HepG2 (cell line): ENCODE results near the gene ABCG2. TPM values are rescaled to one million over a fixed set of nuclear protein-coding genes. Genes with fewer than 3 reads are reported as not detected.

Source experiments
- CBX1 ChIP-seq: IDR thresholded peaks from one replicate; pipeline ENCODE4 v1.6.1; 2016; ENCODE audit warnings: antibody characterized with exemption, low read depth
- CHD4 ChIP-seq: fragments of 200-600 bp; sonication (generic); IDR thresholded peaks from 2 replicates; pipeline ENCODE4 v1.7.0; 2017; ENCODE audit warnings: mild to moderate bottlenecking, low read length, borderline replicate concordance
- ETV6 ChIP-seq: sonication (generic); formaldehyde crosslinking; conservative IDR thresholded peaks from 2 replicates; pipeline ENCODE4 v1.4.0; 2020; ENCODE audit warnings: missing genetic modification reagents
- GABPA ChIP-seq, 2 experiments: IDR thresholded peaks; 2 replicates each; pipeline ENCODE4 v1.6.1; 2011 to 2016; ENCODE audit warnings: low read depth in 2 of 2, low read length in 1 of 2, missing biosample characterization in 1 of 2, missing genetic modification characterization in 1 of 2
- IRF9 ChIP-seq: sonication (generic); formaldehyde crosslinking; IDR thresholded peaks from 2 replicates; pipeline ENCODE4 v1.8.0; 2022; ENCODE audit warnings: missing genetic modification reagents, mild to moderate bottlenecking, borderline replicate concordance
- MXD4 ChIP-seq: IDR thresholded peaks from 2 replicates; pipeline ENCODE4 v1.6.1; 2016; ENCODE audit warnings: mild to moderate bottlenecking, missing biosample characterization, missing genetic modification reagents
- NFE2 ChIP-seq: sonication (generic); formaldehyde crosslinking; IDR thresholded peaks from 2 replicates; pipeline ENCODE4 v1.4.0; 2020; ENCODE audit warnings: missing genetic modification reagents
- NR2F6 ChIP-seq, 2 experiments: IDR thresholded peaks; 2 replicates each; pipeline ENCODE4 v1.6.1; 2016; ENCODE audit warnings: antibody characterized with exemption in 1 of 2, mild to moderate bottlenecking in 1 of 2
- SNAI1 ChIP-seq: sonication (generic); formaldehyde crosslinking; IDR thresholded peaks from 2 replicates; pipeline ENCODE4 v1.5.0; 2020; ENCODE audit warnings: mild to moderate bottlenecking, missing genetic modification reagents, borderline replicate concordance
- ZBTB33 ChIP-seq: sonication (generic); formaldehyde crosslinking; IDR thresholded peaks from 2 replicates; pipeline ENCODE4 v1.4.0; 2020; ENCODE audit warnings: missing genetic modification reagents
- ZMYM2 ChIP-seq: sonication (generic); formaldehyde crosslinking; IDR thresholded peaks from 2 replicates; pipeline ENCODE4 v1.8.0; 2022; ENCODE audit warnings: mild to moderate bottlenecking, missing genetic modification reagents
- ZNF503 ChIP-seq: sonication (generic); formaldehyde crosslinking; IDR thresholded peaks from 2 replicates; pipeline ENCODE4 v1.4.0; 2020; ENCODE audit warnings: missing genetic modification reagents
- ZNF672 ChIP-seq: sonication (generic); formaldehyde crosslinking; IDR thresholded peaks from 2 replicates; pipeline ENCODE4 v1.8.1; 2022; ENCODE audit warnings: missing genetic modification reagents
- ZNF776 ChIP-seq: sonication (generic); formaldehyde crosslinking; IDR thresholded peaks from 2 replicates; pipeline ENCODE4 v1.4.0; 2020; ENCODE audit warnings: mild to moderate bottlenecking, missing genetic modification reagents
- ZNF878 ChIP-seq: sonication (generic); formaldehyde crosslinking; IDR thresholded peaks from 2 replicates; pipeline ENCODE4 v1.8.1; 2023; ENCODE audit warnings: mild to moderate bottlenecking, missing genetic modification reagents, moderate library complexity
- ZSCAN12 ChIP-seq: sonication (generic); formaldehyde crosslinking; IDR thresholded peaks from 2 replicates; pipeline ENCODE4 v1.9.0; 2021; ENCODE audit warnings: mild to moderate bottlenecking, missing genetic modification reagents
- polyA plus RNA-seq, 8 experiments: library from polyadenylated mRNA; depleted of rRNA in 3 of 8; stranded (reverse) in 7 of 8; unstranded in 1 of 8; fragments of >200 nt; fragmentation: Illumina TruSeq in 4 of 8; extraction: Trizol in 4 of 8; gene quantifications; 2 replicates each; pipeline versions ENCODE4 v1.2.1 to v1.2.3, GENCODE V29; 2011 to 2016; ENCODE audit warnings: low read depth in 4 of 8, missing spikeins in 1 of 8, mixed read lengths in 1 of 8; ENCODE audit not compliant: insufficient read depth in 1 of 8
- total RNA-seq, 5 experiments: library from RNA; depleted of rRNA; stranded (reverse); fragments of >200 nt; fragmentation: Illumina TruSeq; extraction: Trizol; gene quantifications; 2 replicates each; pipeline ENCODE4 v1.2.3, GENCODE V29; 2016; ENCODE audit warnings: low read depth in 1 of 5
- TF ChIP-seq, protein P1 (sequence below): sonication (generic); formaldehyde crosslinking; IDR thresholded peaks from 2 replicates; pipeline ENCODE4 v1.9.0; 2022; ENCODE audit warnings: low read depth, missing genetic modification reagents
- TF ChIP-seq, protein P2 (sequence below): sonication (generic); formaldehyde crosslinking; IDR thresholded peaks from 2 replicates; pipeline ENCODE4 v1.4.0; 2020; ENCODE audit warnings: missing genetic modification reagents
- TF ChIP-seq, protein P3 (sequence below): sonication (generic); formaldehyde crosslinking; IDR thresholded peaks from 2 replicates; pipeline ENCODE4 v1.5.0; 2020; ENCODE audit warnings: mild to moderate bottlenecking, missing genetic modification reagents

The ABCG2 gene
- total and polyA plus RNA-seq, 2 of the 13 experiments (the other 11 are each of a cell fraction or from before 2014, with no cell fraction given), result 10.0 to 15.7 TPM

DNA sequence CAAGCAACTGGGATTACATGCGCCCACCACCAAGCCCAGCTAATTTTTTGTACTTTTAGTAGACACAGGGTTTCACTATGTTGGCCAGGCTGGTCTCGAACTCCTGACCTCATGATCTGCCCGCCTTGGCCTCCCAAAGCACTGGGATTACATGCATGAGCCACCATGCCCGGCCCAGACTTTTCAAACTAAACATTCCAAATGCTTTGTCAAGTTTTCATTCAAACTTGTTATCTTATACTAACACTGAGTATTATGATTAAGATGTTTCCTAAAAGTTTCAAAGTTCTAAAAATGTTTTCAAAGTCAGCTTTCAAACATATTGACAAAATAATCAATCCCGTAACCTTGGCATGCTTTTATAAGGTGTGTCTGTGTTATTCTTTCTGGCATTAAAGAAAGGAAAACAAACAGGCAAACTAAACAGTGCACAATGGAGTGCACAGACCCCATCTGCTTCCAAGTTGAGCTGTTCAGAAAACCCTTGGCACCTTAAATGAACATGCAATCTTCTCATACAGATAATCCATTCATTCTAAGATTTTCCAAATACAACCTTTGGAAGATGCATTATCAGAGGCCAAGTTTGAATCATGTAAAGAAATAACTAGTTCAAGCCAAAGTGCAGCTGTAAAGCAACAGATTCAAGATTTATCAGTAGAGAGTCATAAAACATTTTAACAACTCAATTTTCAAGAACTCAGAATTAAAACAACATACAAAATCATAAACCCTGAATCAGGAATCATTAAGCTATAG, 49.1 kb downstream of the ABCG2 start (continued):
- TF ChIP-seq, protein P1, sequence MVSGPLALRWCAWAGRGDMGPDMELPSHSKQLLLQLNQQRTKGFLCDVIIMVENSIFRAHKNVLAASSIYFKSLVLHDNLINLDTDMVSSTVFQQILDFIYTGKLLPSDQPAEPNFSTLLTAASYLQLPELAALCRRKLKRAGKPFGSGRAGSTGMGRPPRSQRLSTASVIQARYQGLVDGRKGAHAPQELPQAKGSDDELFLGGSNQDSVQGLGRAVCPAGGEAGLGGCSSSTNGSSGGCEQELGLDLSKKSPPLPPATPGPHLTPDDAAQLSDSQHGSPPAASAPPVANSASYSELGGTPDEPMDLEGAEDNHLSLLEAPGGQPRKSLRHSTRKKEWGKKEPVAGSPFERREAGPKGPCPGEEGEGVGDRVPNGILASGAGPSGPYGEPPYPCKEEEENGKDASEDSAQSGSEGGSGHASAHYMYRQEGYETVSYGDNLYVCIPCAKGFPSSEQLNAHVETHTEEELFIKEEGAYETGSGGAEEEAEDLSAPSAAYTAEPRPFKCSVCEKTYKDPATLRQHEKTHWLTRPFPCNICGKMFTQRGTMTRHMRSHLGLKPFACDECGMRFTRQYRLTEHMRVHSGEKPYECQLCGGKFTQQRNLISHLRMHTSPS (CRISPR knock-in tag), result no peak
- TF ChIP-seq, protein P2, sequence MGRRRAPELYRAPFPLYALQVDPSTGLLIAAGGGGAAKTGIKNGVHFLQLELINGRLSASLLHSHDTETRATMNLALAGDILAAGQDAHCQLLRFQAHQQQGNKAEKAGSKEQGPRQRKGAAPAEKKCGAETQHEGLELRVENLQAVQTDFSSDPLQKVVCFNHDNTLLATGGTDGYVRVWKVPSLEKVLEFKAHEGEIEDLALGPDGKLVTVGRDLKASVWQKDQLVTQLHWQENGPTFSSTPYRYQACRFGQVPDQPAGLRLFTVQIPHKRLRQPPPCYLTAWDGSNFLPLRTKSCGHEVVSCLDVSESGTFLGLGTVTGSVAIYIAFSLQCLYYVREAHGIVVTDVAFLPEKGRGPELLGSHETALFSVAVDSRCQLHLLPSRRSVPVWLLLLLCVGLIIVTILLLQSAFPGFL (CRISPR knock-in tag), result no peak
- no peak for TF ChIP-seq ZNF776 (CRISPR knock-in tag)
- no peak for TF ChIP-seq ETV6 (CRISPR knock-in tag)
- TF ChIP-seq, protein P3, sequence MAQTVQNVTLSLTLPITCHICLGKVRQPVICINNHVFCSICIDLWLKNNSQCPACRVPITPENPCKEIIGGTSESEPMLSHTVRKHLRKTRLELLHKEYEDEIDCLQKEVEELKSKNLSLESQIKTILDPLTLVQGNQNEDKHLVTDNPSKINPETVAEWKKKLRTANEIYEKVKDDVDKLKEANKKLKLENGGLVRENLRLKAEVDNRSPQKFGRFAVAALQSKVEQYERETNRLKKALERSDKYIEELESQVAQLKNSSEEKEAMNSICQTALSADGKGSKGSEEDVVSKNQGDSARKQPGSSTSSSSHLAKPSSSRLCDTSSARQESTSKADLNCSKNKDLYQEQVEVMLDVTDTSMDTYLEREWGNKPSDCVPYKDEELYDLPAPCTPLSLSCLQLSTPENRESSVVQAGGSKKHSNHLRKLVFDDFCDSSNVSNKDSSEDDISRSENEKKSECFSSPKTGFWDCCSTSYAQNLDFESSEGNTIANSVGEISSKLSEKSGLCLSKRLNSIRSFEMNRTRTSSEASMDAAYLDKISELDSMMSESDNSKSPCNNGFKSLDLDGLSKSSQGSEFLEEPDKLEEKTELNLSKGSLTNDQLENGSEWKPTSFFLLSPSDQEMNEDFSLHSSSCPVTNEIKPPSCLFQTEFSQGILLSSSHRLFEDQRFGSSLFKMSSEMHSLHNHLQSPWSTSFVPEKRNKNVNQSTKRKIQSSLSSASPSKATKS (CRISPR knock-in tag), result no peak
- TF ChIP-seq CBX1, result no peak
- no peak for TF ChIP-seq SNAI1 (CRISPR knock-in tag)
- no peak for TF ChIP-seq NFE2
- no peak for TF ChIP-seq ZSCAN12
- TF ChIP-seq ZBTB33, result 0 out of 2 replicates have a peak, but pooled peaks have one; percentile 16
- TF ChIP-seq ZMYM2 (CRISPR knock-in tag), result peak; percentile 96
- peak; percentile 87 for TF ChIP-seq ZNF503 (CRISPR knock-in tag)
- TF ChIP-seq GABPA (IDR thresholded peaks at IDR 0.05; ENCODE audit: low read depth, low read length), result no peak
- TF ChIP-seq GABPA (CRISPR knock-in tag; IDR thresholded peaks at IDR 0.05; ENCODE audit: low read depth), result 0 out of 2 replicates have a peak, but pooled peaks have one; percentile 28
- no peak for TF ChIP-seq IRF9 (CRISPR knock-in tag)
- peak; percentile 87 for TF ChIP-seq NR2F6 (IDR thresholded peaks at IDR 0.05)
- TF ChIP-seq NR2F6 (CRISPR knock-in tag; IDR thresholded peaks at IDR 0.05), result peak; percentile 74
- TF ChIP-seq ZNF878 (CRISPR knock-in tag), result no peak
- peak; percentile 95; the same call in 1 of the 2 replicates for TF ChIP-seq CHD4
- no peak for TF ChIP-seq ZNF672 (CRISPR knock-in tag)
- peak; percentile 32; the same call in 1 of the 2 replicates for TF ChIP-seq MXD4 (CRISPR knock-in tag)
